DOHH2 (cell line): ENCODE results near the gene PRR23E.

Source experiments
- EZH2phosphoT487 ChIP-seq: fragments of 200-600 bp; sonication (generic); IDR thresholded peaks from 2 replicates; pipeline ENCODE4 v1.6.1; 2017; ENCODE audit warnings: borderline replicate concordance, mild to moderate bottlenecking, antibody characterized with exemption, low read length, moderate library complexity, mixed read lengths
- TF ChIP-seq, protein P1 (sequence below): fragments of 200-600 bp; sonication (generic); IDR thresholded peaks from one replicate; pipeline ENCODE4 v1.5.1; 2014; ENCODE audit warnings: antibody characterized with exemption, mild to moderate bottlenecking, low read depth, low read length; ENCODE audit not compliant: poor library complexity, severe bottlenecking

- TF ChIP-seq, protein P1, sequence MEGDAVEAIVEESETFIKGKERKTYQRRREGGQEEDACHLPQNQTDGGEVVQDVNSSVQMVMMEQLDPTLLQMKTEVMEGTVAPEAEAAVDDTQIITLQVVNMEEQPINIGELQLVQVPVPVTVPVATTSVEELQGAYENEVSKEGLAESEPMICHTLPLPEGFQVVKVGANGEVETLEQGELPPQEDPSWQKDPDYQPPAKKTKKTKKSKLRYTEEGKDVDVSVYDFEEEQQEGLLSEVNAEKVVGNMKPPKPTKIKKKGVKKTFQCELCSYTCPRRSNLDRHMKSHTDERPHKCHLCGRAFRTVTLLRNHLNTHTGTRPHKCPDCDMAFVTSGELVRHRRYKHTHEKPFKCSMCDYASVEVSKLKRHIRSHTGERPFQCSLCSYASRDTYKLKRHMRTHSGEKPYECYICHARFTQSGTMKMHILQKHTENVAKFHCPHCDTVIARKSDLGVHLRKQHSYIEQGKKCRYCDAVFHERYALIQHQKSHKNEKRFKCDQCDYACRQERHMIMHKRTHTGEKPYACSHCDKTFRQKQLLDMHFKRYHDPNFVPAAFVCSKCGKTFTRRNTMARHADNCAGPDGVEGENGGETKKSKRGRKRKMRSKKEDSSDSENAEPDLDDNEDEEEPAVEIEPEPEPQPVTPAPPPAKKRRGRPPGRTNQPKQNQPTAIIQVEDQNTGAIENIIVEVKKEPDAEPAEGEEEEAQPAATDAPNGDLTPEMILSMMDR: no peak
- no peak for TF ChIP-seq EZH2phosphoT487
Measured at GRCh38 chr3:127192576-127193232, at the start of gene PRR23E.
